H9 (cell line): ENCODE data around the gene HOXC10. TPM values are rescaled to one million over a fixed set of nuclear protein-coding genes. Genes with fewer than 3 reads are reported as not detected.

Experiments used
- DNase-seq: peaks from one replicate; pipeline ENCODE4 v3.0.0-alpha.2; 2017
- H2AFZ ChIP-seq: one replicate; pipeline ENCODE4 v1.6.1; 2013; ENCODE audit warnings: mild to moderate bottlenecking, low read length, control low read depth, moderate library complexity
- H2AK5ac ChIP-seq: 2 replicates; pipeline ENCODE4 v1.6.1; 2013; ENCODE audit warnings: low read length, control low read depth, mixed read lengths; ENCODE audit not compliant: insufficient read length
- H2BK120ac ChIP-seq: one replicate; pipeline ENCODE4 v1.6.1; 2013; ENCODE audit warnings: low read depth, mild to moderate bottlenecking, low read length, control low read depth, inconsistent platforms; ENCODE audit not compliant: poor library complexity, severe bottlenecking
- H2BK12ac ChIP-seq: 2 replicates; pipeline ENCODE4 v1.6.1; 2013; ENCODE audit warnings: low read length, control low read depth, mixed read lengths, low read depth; ENCODE audit not compliant: insufficient read length
- H2BK15ac ChIP-seq: 2 replicates; pipeline ENCODE4 v1.6.1; 2013; ENCODE audit warnings: low read depth, low read length, control low read depth
- H2BK20ac ChIP-seq: one replicate; pipeline ENCODE4 v1.6.1; 2013; ENCODE audit warnings: low read depth, mild to moderate bottlenecking, low read length, control low read depth, inconsistent platforms; ENCODE audit not compliant: poor library complexity, severe bottlenecking
- H2BK5ac ChIP-seq: 2 replicates; pipeline ENCODE4 v1.6.1; 2013; ENCODE audit warnings: low read length, control low read depth, mixed read lengths; ENCODE audit not compliant: insufficient read length
- H3K14ac ChIP-seq: 2 replicates; pipeline ENCODE4 v1.6.1; 2013; ENCODE audit warnings: low read length, control low read depth; ENCODE audit not compliant: insufficient read depth
- H3K18ac ChIP-seq: 2 replicates; pipeline ENCODE4 v1.6.1; 2013; ENCODE audit warnings: low read depth, mild to moderate bottlenecking, mixed read lengths, low read length, control low read depth; ENCODE audit not compliant: insufficient read length
- H3K23ac ChIP-seq: 2 replicates; pipeline ENCODE4 v1.6.1; 2013; ENCODE audit warnings: low read length, control low read depth, mixed read lengths, low read depth; ENCODE audit not compliant: insufficient read length
- H3K23me2 ChIP-seq: 2 replicates; pipeline ENCODE4 v1.6.1; 2013; ENCODE audit warnings: low read depth, mild to moderate bottlenecking, mixed read lengths, low read length, control low read depth; ENCODE audit not compliant: insufficient read length, poor library complexity, severe bottlenecking
- H3K27ac ChIP-seq: 2 replicates; pipeline ENCODE4 v1.5.1; 2013; ENCODE audit warnings: low read length, control low read depth, mixed read lengths, low read depth; ENCODE audit not compliant: insufficient read length
- H3K27me3 ChIP-seq: 2 replicates; pipeline ENCODE4 v1.6.1; 2013; ENCODE audit warnings: low read length, control low read depth, inconsistent platforms; ENCODE audit not compliant: insufficient read depth
- H3K4ac ChIP-seq: 2 replicates; pipeline ENCODE4 v1.6.1; 2013; ENCODE audit warnings: low read depth, mild to moderate bottlenecking, control low read depth, inconsistent platforms, low read length, moderate library complexity
- H3K4me1 ChIP-seq: 2 replicates; pipeline ENCODE4 v1.6.1; 2013; ENCODE audit warnings: low read length, control low read depth, inconsistent platforms; ENCODE audit not compliant: insufficient read depth
- H3K4me2 ChIP-seq: 2 replicates; pipeline ENCODE4 v1.6.1; 2013; ENCODE audit warnings: low read length, control low read depth, mixed read lengths; ENCODE audit not compliant: insufficient read length, insufficient read depth
- H3K56ac ChIP-seq: 2 replicates; pipeline ENCODE4 v1.6.1; 2013; ENCODE audit warnings: low read depth, mild to moderate bottlenecking, mixed read lengths, low read length, control low read depth; ENCODE audit not compliant: insufficient read length
- H3K79me1 ChIP-seq: 2 replicates; pipeline ENCODE4 v1.6.1; 2013; ENCODE audit warnings: low read depth, mild to moderate bottlenecking, moderate library complexity, low read length, control low read depth, inconsistent platforms; ENCODE audit not compliant: insufficient read depth, poor library complexity, severe bottlenecking
- H3K79me2 ChIP-seq: 2 replicates; pipeline ENCODE4 v1.6.1; 2013; ENCODE audit warnings: low read length, control low read depth, inconsistent platforms; ENCODE audit not compliant: insufficient read depth
- H3K9ac ChIP-seq: 2 replicates; pipeline ENCODE4 v1.6.1; 2013; ENCODE audit warnings: low read length, control low read depth, mixed read lengths; ENCODE audit not compliant: insufficient read length; ENCODE audit errors: extremely low read depth
- H3K9me3 ChIP-seq: one replicate; pipeline ENCODE4 v1.6.1; 2013; ENCODE audit warnings: low read depth, low read length, inconsistent platforms; ENCODE audit not compliant: control insufficient read depth
- H3T11ph ChIP-seq: one replicate; pipeline ENCODE4 v1.6.1; 2013; ENCODE audit warnings: mild to moderate bottlenecking, low read length, control low read depth, inconsistent platforms
- H4K20me1 ChIP-seq: one replicate; pipeline ENCODE4 v1.6.1; 2013; ENCODE audit not compliant: control insufficient read depth, insufficient read length, insufficient read depth
- H4K5ac ChIP-seq: 2 replicates; pipeline ENCODE4 v1.6.1; 2013; ENCODE audit warnings: low read depth, mild to moderate bottlenecking, mixed read lengths, low read length, control low read depth; ENCODE audit not compliant: insufficient read length
- H4K8ac ChIP-seq: replicated peaks from 2 replicates; pipeline ENCODE4 v1.6.1; 2013; ENCODE audit warnings: low read length, control low read depth, mixed read lengths, low read depth; ENCODE audit not compliant: insufficient read length
- H4K91ac ChIP-seq: 2 replicates; pipeline ENCODE4 v1.6.1; 2013; ENCODE audit warnings: low read depth, mild to moderate bottlenecking, moderate library complexity, mixed read lengths, low read length, control low read depth; ENCODE audit not compliant: insufficient read length
- H3K27ac Mint-ChIP-seq, 3 experiments: 2 replicates in 2 of 3; 3 replicates in 1 of 3; pipeline ENCODE4 v1.8.0; 2020 to 2021; ENCODE audit warnings: mixed read lengths in 3 of 3, mild to moderate bottlenecking in 1 of 3, moderate library complexity in 1 of 3
- H3K27me3 Mint-ChIP-seq: 2 replicates; pipeline ENCODE4 v1.8.0; 2021; ENCODE audit warnings: low read depth, mild to moderate bottlenecking, moderate library complexity, mixed read lengths
- H3K36me3 Mint-ChIP-seq, 3 experiments: 2 replicates in 2 of 3; 3 replicates in 1 of 3; pipeline ENCODE4 v1.8.0; 2020 to 2021; ENCODE audit warnings: low read depth in 3 of 3, mixed read lengths in 3 of 3; ENCODE audit not compliant: insufficient read depth in 1 of 3
- H3K4me1 Mint-ChIP-seq, 2 experiments: 2 replicates each; pipeline ENCODE4 v1.8.0; 2020; ENCODE audit warnings: mixed read lengths in 2 of 2
- H3K4me3 Mint-ChIP-seq, 2 experiments: 2 replicates in 1 of 2; 3 replicates in 1 of 2; pipeline ENCODE4 v1.8.0; 2020 to 2021; ENCODE audit warnings: mild to moderate bottlenecking in 2 of 2, mixed read lengths in 2 of 2, moderate library complexity in 1 of 2
- H3K9me3 Mint-ChIP-seq, 2 experiments: 2 replicates in 1 of 2; 3 replicates in 1 of 2; pipeline ENCODE4 v1.8.0; 2020; ENCODE audit warnings: mild to moderate bottlenecking in 2 of 2, mixed read lengths in 2 of 2, moderate library complexity in 1 of 2
- whole genome bisulfite sequencing: extraction: QIAGEN DNeasy Blood & Tissue Kit; methylation state at CpG from one replicate; pipeline ENCODE4 v1.1.7; 2013; ENCODE audit warnings: missing lambda C conversion rate, low lambda C conversion rate, mixed read lengths; ENCODE audit not compliant: insufficient read length; ENCODE audit errors: extremely low coverage; 5-methylcytosine and 5-hydroxymethylcytosine counted together
- total RNA-seq: library from RNA; stranded (reverse); gene quantifications from 2 replicates; pipeline ENCODE4 v1.2.1, GENCODE V29; 2021
- TF ChIP-seq, protein P1 (sequence below): fragments of 200-600 bp; sonication (generic); conservative IDR thresholded peaks from 3 replicates; pipeline ENCODE4 v1.8.0; 2021; ENCODE audit warnings: antibody characterized with exemption, mild to moderate bottlenecking

The HOXC10 gene
- total RNA-seq, 1 experiment from 2014 or later, result not detected

GRCh38 chr12:53996240-53997203 lies 11.6 kb downstream of the HOXC10 start:
- no peak overlapping the region for H2AFZ ChIP-seq
- Mint-ChIP-seq H3K9me3 (peaks cover 0 to 3% of the 10 kb centered on the region in 2 experiments; a peak in 2 of 5 replicates), H3K36me3 (no peaks in the 10 kb centered on the region), H3K4me1 (peaks cover 7 to 31% of the 10 kb centered on the region in 2 experiments), H3K27ac (no peak overlapping the region), H3K4me3 (peak overlapping the region in 1 of 2 experiments; percentile 68; a peak in 3 of 5 replicates), H3K27me3 (peaks cover 100% of the 10 kb centered on the region)
- no peaks in the 10 kb centered on the region for H3K23me2 ChIP-seq
- no peaks in the 10 kb centered on the region for H3K4me1 ChIP-seq
- no peak overlapping the region for H3K4ac ChIP-seq
- TF ChIP-seq, protein P1, sequence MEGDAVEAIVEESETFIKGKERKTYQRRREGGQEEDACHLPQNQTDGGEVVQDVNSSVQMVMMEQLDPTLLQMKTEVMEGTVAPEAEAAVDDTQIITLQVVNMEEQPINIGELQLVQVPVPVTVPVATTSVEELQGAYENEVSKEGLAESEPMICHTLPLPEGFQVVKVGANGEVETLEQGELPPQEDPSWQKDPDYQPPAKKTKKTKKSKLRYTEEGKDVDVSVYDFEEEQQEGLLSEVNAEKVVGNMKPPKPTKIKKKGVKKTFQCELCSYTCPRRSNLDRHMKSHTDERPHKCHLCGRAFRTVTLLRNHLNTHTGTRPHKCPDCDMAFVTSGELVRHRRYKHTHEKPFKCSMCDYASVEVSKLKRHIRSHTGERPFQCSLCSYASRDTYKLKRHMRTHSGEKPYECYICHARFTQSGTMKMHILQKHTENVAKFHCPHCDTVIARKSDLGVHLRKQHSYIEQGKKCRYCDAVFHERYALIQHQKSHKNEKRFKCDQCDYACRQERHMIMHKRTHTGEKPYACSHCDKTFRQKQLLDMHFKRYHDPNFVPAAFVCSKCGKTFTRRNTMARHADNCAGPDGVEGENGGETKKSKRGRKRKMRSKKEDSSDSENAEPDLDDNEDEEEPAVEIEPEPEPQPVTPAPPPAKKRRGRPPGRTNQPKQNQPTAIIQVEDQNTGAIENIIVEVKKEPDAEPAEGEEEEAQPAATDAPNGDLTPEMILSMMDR, result no peak
- no peak overlapping the region for H4K91ac ChIP-seq
- H4K8ac ChIP-seq, result no peak overlapping the region
- H3K9ac ChIP-seq, result no peak overlapping the region
- H3K27ac ChIP-seq, result no peak overlapping the region
- H3T11ph ChIP-seq, result no peak overlapping the region
- no peak overlapping the region for H2BK5ac ChIP-seq
- H2BK120ac ChIP-seq, result no peak overlapping the region
- H3K56ac ChIP-seq, result no peak overlapping the region
- no peaks in the 10 kb centered on the region for H3K79me1 ChIP-seq
- H2BK15ac ChIP-seq, result no peak overlapping the region
- H4K5ac ChIP-seq, result no peak overlapping the region
- peaks cover 99% of the 10 kb centered on the region for H3K27me3 ChIP-seq
- no peaks in the 10 kb centered on the region for H3K79me2 ChIP-seq
- H2BK20ac ChIP-seq, result no peak overlapping the region
- no peak overlapping the region for H2AK5ac ChIP-seq
- H3K4me2 ChIP-seq, result peak overlapping the region; percentile 41
- H2BK12ac ChIP-seq, result no peak overlapping the region
- no peaks in the 10 kb centered on the region for H3K9me3 ChIP-seq
- H4K20me1 ChIP-seq, result no peaks in the 10 kb centered on the region
- no peak overlapping the region for H3K14ac ChIP-seq
- no CpG with 5 or more reads among the region's 29 CpGs for WGBS
- no peak for DNase-seq
- H3K18ac ChIP-seq, result no peak overlapping the region
- H3K23ac ChIP-seq, result no peak overlapping the region
